Vagina (tissue), 2 donors: ENCODE measurements around the gene SCN4A.

Experiments used
- CTCF ChIP-seq, 3 experiments: fragments of 450-650 bp in 2 of 3; fragments of 200-600 bp in 1 of 3; sonication (generic) in 1 of 3; IDR thresholded peaks; one replicate each; pipeline ENCODE4 v1.5.1; 2017 to 2019; ENCODE audit warnings: antibody characterized with exemption in 3 of 3, mild to moderate bottlenecking in 2 of 3, moderate library complexity in 2 of 3
- POLR2A ChIP-seq, 2 donors: fragments of 450-650 bp; IDR thresholded peaks; one replicate each; pipeline ENCODE4 v1.6.1; 2017; ENCODE audit warnings: antibody characterized with exemption in 2 of 2, mild to moderate bottlenecking in 2 of 2, moderate library complexity in 2 of 2
- POLR2AphosphoS5 ChIP-seq, 2 donors: sonication (generic); formaldehyde crosslinking; IDR thresholded peaks; one replicate each; pipeline ENCODE4 v1.9.0; 2017; ENCODE audit warnings: antibody characterized with exemption in 2 of 2, mild to moderate bottlenecking in 2 of 2, low read depth in 1 of 2; ENCODE audit not compliant: insufficient read depth in 1 of 2

DNA sequence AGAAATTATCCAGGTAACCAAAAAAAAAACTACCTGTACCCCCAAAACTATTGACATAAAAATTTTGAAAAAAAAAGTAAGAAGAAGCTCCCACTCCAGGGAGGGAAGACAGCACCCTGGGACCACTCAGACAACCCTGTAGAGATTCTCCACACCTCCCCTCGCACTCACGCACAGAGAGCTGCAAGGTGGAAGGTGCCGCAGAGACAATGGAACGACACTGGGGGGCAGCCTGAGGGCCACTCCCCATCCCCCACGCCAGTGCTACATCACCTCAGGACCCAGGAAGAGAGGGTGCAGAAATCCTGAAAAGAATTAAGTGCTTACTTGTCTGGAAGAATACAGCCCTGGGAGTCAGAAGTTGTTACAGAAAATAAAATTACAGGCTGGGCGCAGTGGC lies 35.4 kb downstream of the SCN4A start:
- TF ChIP-seq CTCF (IDR thresholded peaks at IDR 0.05) (no peak), POLR2AphosphoS5 (IDR thresholded peaks at IDR 0.05; ENCODE audit: insufficient read depth in 1 of 2, low read depth in 1 of 2) (no peak), POLR2A (IDR thresholded peaks at IDR 0.05) (no peak)
